Activated T-helper 1 cell treated with anti-CD3 and anti-CD28 coated beads, Interleukin-12 subunit alpha, Interleukin-12 subunit beta, Interleukin-2, Interleukin-4 antibody, amounts not matched to agents 30 ng/mL and 10 ng/mL and 1 ng/mL, durations not matched to agents 14 hours and 24 hours and 36 hours (primary cell): ENCODE measurements around the gene UNC5A. TPM values are rescaled to one million over a fixed set of nuclear protein-coding genes. Genes with fewer than 3 reads are reported as not detected.

Source experiments
- DNase-seq: peaks from one replicate; pipeline ENCODE4 v3.0.0; 2021; ENCODE audit warnings: low spot score
- H3K27ac Mint-ChIP-seq: one replicate; pipeline ENCODE4 v1.8.0; 2021; ENCODE audit warnings: mild to moderate bottlenecking, mixed read lengths
- H3K27me3 Mint-ChIP-seq: one replicate; pipeline ENCODE4 v1.8.0; 2022; ENCODE audit warnings: mild to moderate bottlenecking, moderate library complexity, mixed read lengths; ENCODE audit not compliant: insufficient read depth
- H3K36me3 Mint-ChIP-seq: one replicate; pipeline ENCODE4 v1.8.0; 2021; ENCODE audit warnings: low read depth, mixed read lengths
- H3K4me1 Mint-ChIP-seq: one replicate; pipeline ENCODE4 v1.8.0; 2021; ENCODE audit warnings: low read depth, mixed read lengths
- H3K4me3 Mint-ChIP-seq: one replicate; pipeline ENCODE4 v1.8.0; 2021; ENCODE audit warnings: mild to moderate bottlenecking, moderate library complexity, mixed read lengths
- H3K9me3 Mint-ChIP-seq: one replicate; pipeline ENCODE4 v1.8.0; 2021; ENCODE audit warnings: mixed read lengths
- intact Hi-C: fragments of 100-400 bp; cut with micrococcal nuclease; formaldehyde crosslinking; loops from one replicate; pipeline ENCODE4 v1.15.1; 2024
- total RNA-seq: library from RNA; stranded (reverse); gene quantifications from 2 replicates; pipeline ENCODE4 v1.2.3, GENCODE V29; 2022

UNC5A gene
- total RNA-seq, 1 donor from 2014 or later: not detected

- Mint-ChIP-seq H3K4me1 (no peaks in the 10 kb centered on the region), H3K27me3 (peaks cover 13% of the 10 kb centered on the region), H3K36me3 (no peaks in the 10 kb centered on the region), H3K27ac (no peak overlapping the region), H3K4me3 (no peak overlapping the region), H3K9me3 (no peaks in the 10 kb centered on the region)
- intact Hi-C loops: no loop called here
- DNase-seq: no peak
These were observed 22.3 kb upstream of the UNC5A start for GRCh38 chr5:176788091-176788490.

GRCh38 chr5:176788941-176789872, 21.2 kb upstream of the UNC5A start:
- H3K27me3 Mint-ChIP-seq: peaks cover 13% of the 10 kb centered on the region
- intact Hi-C loops: no loop called here
- no peak for DNase-seq
- H3K4me1 Mint-ChIP-seq: no peaks in the 10 kb centered on the region
- no peaks in the 10 kb centered on the region for H3K9me3 Mint-ChIP-seq
- no peaks in the 10 kb centered on the region for H3K36me3 Mint-ChIP-seq
- H3K27ac Mint-ChIP-seq: no peak overlapping the region
- H3K4me3 Mint-ChIP-seq: no peak overlapping the region

- H3K27me3 Mint-ChIP-seq: peaks cover 13% of the 10 kb centered on the region
- no peak overlapping the region for H3K4me3 Mint-ChIP-seq
- no peak overlapping the region for H3K27ac Mint-ChIP-seq
- H3K36me3 Mint-ChIP-seq: no peaks in the 10 kb centered on the region
- H3K9me3 Mint-ChIP-seq: no peaks in the 10 kb centered on the region
- DNase-seq: no peak
- H3K4me1 Mint-ChIP-seq: no peaks in the 10 kb centered on the region
- intact Hi-C loops: no loop called here
These were observed 20.3 kb upstream of the UNC5A start for GRCh38 chr5:176789873-176790615.

- Mint-ChIP-seq H3K27ac (no peak overlapping the region), H3K9me3 (no peaks in the 10 kb centered on the region), H3K27me3 (peaks cover 20% of the 10 kb centered on the region), H3K4me1 (no peaks in the 10 kb centered on the region), H3K36me3 (no peaks in the 10 kb centered on the region), H3K4me3 (no peak overlapping the region)
- intact Hi-C loops: no loop called here
- DNase-seq: no peak
These were observed 19.4 kb upstream of the UNC5A start for GRCh38 chr5:176790941-176791340.

DNA sequence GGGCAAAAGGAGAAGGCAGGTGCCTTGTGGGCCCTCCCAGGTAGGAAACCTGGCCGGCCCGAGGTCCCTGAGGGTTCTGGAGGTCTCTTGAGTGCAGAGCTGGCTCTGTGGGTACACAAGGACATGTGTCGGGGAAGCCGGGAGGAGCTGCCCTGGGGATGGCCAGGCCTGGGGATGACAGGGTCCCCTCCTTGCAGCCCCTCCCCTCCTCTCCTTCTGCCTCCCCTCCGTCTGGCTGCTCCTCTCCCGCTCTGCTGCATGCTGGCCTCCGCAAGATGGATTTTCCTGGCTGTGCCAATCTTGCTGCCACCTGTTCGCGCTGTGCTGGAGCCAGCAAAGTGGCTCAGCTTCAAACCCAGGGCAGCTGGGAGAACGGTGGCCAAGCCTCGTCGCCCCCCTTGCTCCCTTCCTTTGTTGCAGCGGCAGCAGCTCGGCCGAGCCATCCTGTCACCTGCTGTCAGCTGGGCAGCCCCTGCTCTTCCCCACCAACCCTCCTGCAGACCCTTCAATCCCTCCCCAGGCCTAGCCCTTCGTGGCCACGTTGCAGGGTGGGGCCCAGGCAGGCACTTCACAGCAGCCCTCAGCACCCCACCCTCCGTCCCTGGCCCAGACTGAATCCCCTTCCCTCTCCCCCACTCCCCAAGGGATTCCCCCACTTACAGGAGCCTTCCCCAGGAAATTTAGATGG, 17.6 kb upstream of the UNC5A start:
- H3K4me1 Mint-ChIP-seq: no peaks in the 10 kb centered on the region
- no peak overlapping the region for H3K4me3 Mint-ChIP-seq
- intact Hi-C loops: no loop called here
- H3K36me3 Mint-ChIP-seq: no peaks in the 10 kb centered on the region
- no peak overlapping the region for H3K27ac Mint-ChIP-seq
- H3K27me3 Mint-ChIP-seq: peaks cover 30% of the 10 kb centered on the region
- H3K9me3 Mint-ChIP-seq: no peaks in the 10 kb centered on the region
- DNase-seq: no peak

- no peak overlapping the region for H3K4me3 Mint-ChIP-seq
- no peaks in the 10 kb centered on the region for H3K9me3 Mint-ChIP-seq
- no peaks in the 10 kb centered on the region for H3K36me3 Mint-ChIP-seq
- DNase-seq: no peak
- H3K27ac Mint-ChIP-seq: no peak overlapping the region
- no peaks in the 10 kb centered on the region for H3K4me1 Mint-ChIP-seq
- intact Hi-C loops: no loop called here
- peaks cover 30% of the 10 kb centered on the region for H3K27me3 Mint-ChIP-seq
These were observed 17.0 kb upstream of the UNC5A start for GRCh38 chr5:176793343-176793699.

- H3K4me1 Mint-ChIP-seq: no peaks in the 10 kb centered on the region
These were observed 16.6 kb upstream of the UNC5A start for GRCh38 chr5:176793736-176794135.

DNA sequence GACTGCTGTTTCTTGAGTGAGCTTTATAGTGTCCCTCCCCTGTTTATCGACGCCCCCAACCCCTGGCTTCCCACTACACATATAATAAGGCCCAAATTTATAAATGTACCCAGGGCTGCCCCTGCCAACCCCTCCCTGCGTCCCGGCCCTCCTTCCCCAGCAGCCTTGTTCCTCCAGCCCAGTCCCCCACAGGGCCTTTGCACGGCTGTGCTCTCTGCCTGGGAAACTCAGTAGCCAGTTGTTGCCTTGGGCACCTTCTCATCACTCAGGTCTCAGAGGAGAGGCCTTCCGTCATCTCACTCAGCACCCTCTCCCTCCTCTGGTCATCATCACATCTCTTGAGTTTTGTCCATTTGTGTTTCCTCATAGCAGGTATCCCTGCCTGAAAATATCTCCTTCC, 15.8 kb upstream of the UNC5A start:
- Mint-ChIP-seq H3K4me3 (no peak overlapping the region), H3K9me3 (no peaks in the 10 kb centered on the region), H3K4me1 (no peaks in the 10 kb centered on the region), H3K27ac (no peak overlapping the region), H3K27me3 (peaks cover 20% of the 10 kb centered on the region), H3K36me3 (no peaks in the 10 kb centered on the region)
- no peak for DNase-seq
- intact Hi-C loops: no loop called here

More at GRCh38 chr5:176793736-176794135, 16.6 kb upstream of the UNC5A start:
- H3K27ac Mint-ChIP-seq: no peak overlapping the region
- H3K36me3 Mint-ChIP-seq: no peaks in the 10 kb centered on the region
- intact Hi-C loops: no loop called here
- H3K9me3 Mint-ChIP-seq: no peaks in the 10 kb centered on the region
- H3K27me3 Mint-ChIP-seq: peaks cover 26% of the 10 kb centered on the region
- H3K4me3 Mint-ChIP-seq: no peak overlapping the region
- DNase-seq: no peak

- H3K36me3 Mint-ChIP-seq: no peaks in the 10 kb centered on the region
- no peak for DNase-seq
- intact Hi-C loops: no loop called here
These were observed 13.9 kb upstream of the UNC5A start for GRCh38 chr5:176796411-176796810.

DNA sequence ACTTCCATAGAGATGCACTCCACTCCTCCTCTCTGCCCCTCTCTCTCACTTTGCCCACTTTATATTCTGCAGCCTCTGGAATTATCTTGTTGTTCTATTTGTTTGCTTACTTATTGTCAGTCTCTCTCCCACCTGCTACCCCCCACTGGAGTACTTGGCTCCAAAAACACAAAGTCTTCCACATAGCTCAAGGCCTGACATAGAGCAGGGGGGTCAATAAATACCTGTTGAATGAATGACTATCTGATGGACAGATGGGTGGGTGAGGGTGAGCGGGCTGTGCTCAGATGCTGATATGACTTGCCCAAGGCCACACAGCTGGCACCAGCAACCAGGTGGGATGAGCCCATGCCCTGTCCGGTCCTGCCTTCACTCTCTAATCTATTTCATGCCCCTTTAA, 13.4 kb upstream of the UNC5A start:
- Mint-ChIP-seq H3K27me3 (peaks cover 17% of the 10 kb centered on the region), H3K4me3 (no peak overlapping the region), H3K4me1 (no peaks in the 10 kb centered on the region), H3K27ac (no peak overlapping the region), H3K9me3 (no peaks in the 10 kb centered on the region), H3K36me3 (no peaks in the 10 kb centered on the region)
- intact Hi-C loops: no loop called here
- no peak for DNase-seq

More at GRCh38 chr5:176796411-176796810, 13.9 kb upstream of the UNC5A start:
- H3K27ac Mint-ChIP-seq: no peak overlapping the region
- no peaks in the 10 kb centered on the region for H3K9me3 Mint-ChIP-seq
- no peak overlapping the region for H3K4me3 Mint-ChIP-seq
- no peaks in the 10 kb centered on the region for H3K4me1 Mint-ChIP-seq
- peaks cover 17% of the 10 kb centered on the region for H3K27me3 Mint-ChIP-seq

DNA sequence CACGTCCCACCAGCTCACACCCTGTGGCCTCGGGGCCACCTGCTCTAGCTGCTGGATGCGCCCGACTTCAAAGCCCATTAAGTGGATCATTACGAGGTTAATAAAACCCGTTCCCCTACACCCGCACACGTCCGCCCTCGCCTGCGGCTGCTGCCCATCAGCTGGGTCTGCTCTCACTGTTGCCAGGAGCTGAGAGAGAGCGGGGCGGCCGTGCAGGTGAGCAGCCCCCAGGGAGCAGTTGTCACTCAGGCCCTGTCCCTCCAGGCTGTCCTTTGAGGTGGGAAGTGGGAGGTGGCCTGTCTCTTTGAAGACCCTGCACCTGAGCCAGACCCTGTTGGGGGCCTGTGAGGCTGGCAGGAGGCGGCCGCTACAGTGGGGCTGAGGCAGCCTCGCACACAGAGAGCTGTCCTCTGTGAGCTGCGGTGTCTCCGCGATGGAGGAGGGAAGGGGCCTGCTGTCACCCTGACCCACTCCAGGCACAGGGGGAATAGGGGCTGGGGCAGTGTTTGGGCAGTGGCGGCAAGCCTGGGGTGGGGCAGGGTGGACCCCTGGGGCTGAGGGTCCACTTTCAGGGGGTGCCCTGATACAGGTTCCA, 12.8 kb upstream of the UNC5A start:
- H3K4me1 Mint-ChIP-seq: no peaks in the 10 kb centered on the region
- no peaks in the 10 kb centered on the region for H3K36me3 Mint-ChIP-seq
- intact Hi-C loops: no loop called here
- no peaks in the 10 kb centered on the region for H3K9me3 Mint-ChIP-seq
- no peak overlapping the region for H3K4me3 Mint-ChIP-seq
- DNase-seq: no peak
- H3K27ac Mint-ChIP-seq: no peak overlapping the region
- H3K27me3 Mint-ChIP-seq: peaks cover 17% of the 10 kb centered on the region

- no peak overlapping the region for H3K4me3 Mint-ChIP-seq
- H3K4me1 Mint-ChIP-seq: no peaks in the 10 kb centered on the region
- no peaks in the 10 kb centered on the region for H3K9me3 Mint-ChIP-seq
- no peaks in the 10 kb centered on the region for H3K36me3 Mint-ChIP-seq
- DNase-seq: no peak
- no peak overlapping the region for H3K27ac Mint-ChIP-seq
- intact Hi-C loops: no loop called here
- peaks cover 17% of the 10 kb centered on the region for H3K27me3 Mint-ChIP-seq
These were observed 12.1 kb upstream of the UNC5A start for GRCh38 chr5:176798086-176798876.
